Caco-2 (cell line): Measurements from ENCODE around the gene NAA80. TPM values are rescaled to one million over a fixed set of nuclear protein-coding genes. Genes with fewer than 3 reads are reported as not detected.

Source experiments
- BruUV-seq: library from RNA; stranded (reverse); fragments of 400-500 nt; replicated peaks from 2 replicates; lab custom pipeline; 2021; lab: Mats Ljungman, UMichigan
- CTCF ChIA-PET: fragments of 300-600 bp; sonication (Branson Sonifier 250); formaldehyde crosslinking; loops from one replicate; lab custom pipeline; 2022; ENCODE audit warnings: antibody characterized with exemption; lab: Charles Lee
- POLR2A ChIA-PET: fragments of 300-600 bp; sonication (Branson Sonifier 250); formaldehyde crosslinking; loops from one replicate; lab custom pipeline; 2022; ENCODE audit warnings: antibody characterized with exemption; lab: Charles Lee
- DNase-seq, 2 experiments: peaks; one replicate each; pipeline versions ENCODE4 v3.0.0 to v3.0.0-alpha.2; 2020 to 2022
- H3K27me3 ChIP-seq: replicated peaks from 2 replicates; pipeline ENCODE4 v1.6.0; 2011; ENCODE audit warnings: low read length; ENCODE audit not compliant: control insufficient read depth, insufficient read depth
- H3K36me3 ChIP-seq: 2 replicates; pipeline ENCODE4 v1.5.1; 2011; ENCODE audit warnings: low read length; ENCODE audit not compliant: control insufficient read depth, insufficient read depth
- H3K4me1 ChIP-seq: fragments of 250-450 bp; sonication (Bioruptor Pico); 2 replicates; pipeline ENCODE4 v1.5.1; 2020; ENCODE audit warnings: mild to moderate bottlenecking
- H3K4me3 ChIP-seq: 2 replicates; pipeline ENCODE4 v1.5.1; 2011; ENCODE audit warnings: low read depth, mild to moderate bottlenecking, control low read depth, low read length
- H3K9me3 ChIP-seq: fragments of 250-450 bp; sonication (Bioruptor Pico); 2 replicates; pipeline ENCODE4 v1.5.1; 2020; ENCODE audit warnings: mild to moderate bottlenecking, moderate library complexity
- H3K27ac Mint-ChIP-seq: one replicate; pipeline ENCODE4 v1.8.0; 2022; ENCODE audit warnings: mixed read lengths; ENCODE audit not compliant: unreplicated experiment
- H3K27me3 Mint-ChIP-seq: one replicate; pipeline ENCODE4 v1.8.0; 2022; ENCODE audit warnings: mixed read lengths; ENCODE audit not compliant: insufficient read depth, unreplicated experiment
- H3K36me3 Mint-ChIP-seq: one replicate; pipeline ENCODE4 v1.8.0; 2022; ENCODE audit warnings: mild to moderate bottlenecking, mixed read lengths; ENCODE audit not compliant: insufficient read depth, unreplicated experiment
- H3K4me1 Mint-ChIP-seq: one replicate; pipeline ENCODE4 v1.8.0; 2022; ENCODE audit warnings: low read depth, mixed read lengths; ENCODE audit not compliant: unreplicated experiment
- H3K4me3 Mint-ChIP-seq: one replicate; pipeline ENCODE4 v1.8.0; 2022; ENCODE audit warnings: mild to moderate bottlenecking, moderate library complexity, mixed read lengths; ENCODE audit not compliant: unreplicated experiment
- H3K9me3 Mint-ChIP-seq: one replicate; pipeline ENCODE4 v1.8.0; 2022; ENCODE audit warnings: mixed read lengths; ENCODE audit not compliant: unreplicated experiment
- CTCF ChIP-seq, 2 experiments: fragments of 200-600 bp in 1 of 2; IDR thresholded peaks; 1 replicate in 1 of 2; 2 replicates in 1 of 2; pipeline versions ENCODE4 v1.5.1 to v1.8.0; 2011 to 2022; ENCODE audit warnings: antibody characterized with exemption in 1 of 2, control low read depth in 1 of 2, inconsistent platforms in 1 of 2, low read depth in 1 of 2, low read length in 1 of 2, mild to moderate bottlenecking in 1 of 2, moderate library complexity in 1 of 2; ENCODE audit not compliant: insufficient read depth in 1 of 2, severe bottlenecking in 1 of 2, unreplicated experiment in 1 of 2
- intact Hi-C: fragments of 100-400 bp; cut with micrococcal nuclease; formaldehyde crosslinking; loops from one replicate; pipeline ENCODE4 v1.10.0; 2022; ENCODE audit not compliant: unreplicated experiment
- total RNA-seq: library from RNA; stranded (reverse); gene quantifications from 2 replicates; pipeline ENCODE4 v1.2.3, GENCODE V29; 2022

NAA80 gene
- total RNA-seq, 1 experiment from 2014 or later, result 8.2 TPM

GRCh38 chr3:50299638-50299928 is 378 bp upstream of the NAA80 start:
- no peaks in the 10 kb centered on the region; the same call in 1 of the 2 replicates for H3K36me3 ChIP-seq
- H3K36me3 Mint-ChIP-seq, result peaks cover 11% of the 10 kb centered on the region
- H3K4me1 Mint-ChIP-seq, result peaks cover 11% of the 10 kb centered on the region
- no TSS peak for BruUV-seq
- POLR2A ChIA-PET, result interaction anchor here (0.6 to 1.4 kb wide), 9 partner anchors 10 to 1281 kb away, joined by 3 to 17 read pairs (median 5); partner anchors contain the start of genes DALRD3 and GNAI2
- TF ChIP-seq CTCF (IDR thresholded peaks at IDR 0.05; ENCODE audit: insufficient read depth in 1 of 2, low read depth in 1 of 2, low read length in 1 of 2, severe bottlenecking in 1 of 2, unreplicated experiment in 1 of 2), result no peak
- H3K4me3 Mint-ChIP-seq, result peak overlapping the region; percentile 97
- peak overlapping the region; percentile 95 for H3K27ac Mint-ChIP-seq
- H3K27me3 ChIP-seq, result no peaks in the 10 kb centered on the region
- no peaks in the 10 kb centered on the region for H3K9me3 Mint-ChIP-seq
- no peak for DNase-seq
- CTCF ChIA-PET, result interaction anchor here (0.7 to 1.3 kb wide), 10 partner anchors 16 to 1200 kb away, joined by 3 to 8 read pairs (median 4); partner anchors contain the start of gene LSMEM2
- intact Hi-C loops, result loop anchor here (1.0 to 2.0 kb wide), 4 partner anchors 19 to 63 kb away; partner anchors contain the start of gene GNAI2
- peak overlapping the region; percentile 39 for H3K4me3 ChIP-seq
- H3K9me3 ChIP-seq, result no peaks in the 10 kb centered on the region
- H3K27me3 Mint-ChIP-seq, result no peaks in the 10 kb centered on the region
- peaks cover 20% of the 10 kb centered on the region for H3K4me1 ChIP-seq

- CTCF ChIA-PET, result no interaction called here
- no peaks in the 10 kb centered on the region for H3K27me3 ChIP-seq
- H3K36me3 ChIP-seq, result no peaks in the 10 kb centered on the region; the same call in 1 of the 2 replicates
- Mint-ChIP-seq H3K27me3 (no peaks in the 10 kb centered on the region), H3K27ac (peak overlapping the region; percentile 95), H3K4me3 (peak overlapping the region; percentile 97), H3K36me3 (peaks cover 11% of the 10 kb centered on the region), H3K9me3 (no peaks in the 10 kb centered on the region), H3K4me1 (peaks cover 12% of the 10 kb centered on the region)
- H3K9me3 ChIP-seq, result no peaks in the 10 kb centered on the region
- no peak for DNase-seq
- BruUV-seq, result TSS peak; percentile 45
- H3K4me3 ChIP-seq, result peak overlapping the region; percentile 47
- intact Hi-C loops, result loop anchor here (2.0 kb wide), 3 partner anchors 17 to 61 kb away; partner anchors contain the start of gene GNAI2
- H3K4me1 ChIP-seq, result peaks cover 18% of the 10 kb centered on the region
- POLR2A ChIA-PET, result no interaction called here
- peak in 1 of 2 experiments; percentile 16 for TF ChIP-seq CTCF (IDR thresholded peaks at IDR 0.05; ENCODE audit: insufficient read depth in 1 of 2, low read depth in 1 of 2, low read length in 1 of 2, severe bottlenecking in 1 of 2, unreplicated experiment in 1 of 2)
These were observed 1.1 kb downstream of the NAA80 start for GRCh38 chr3:50297896-50298725.

- Histone ChIP-seq H3K4me3 (no peak overlapping the region), H3K9me3 (no peaks in the 10 kb centered on the region), H3K27me3 (no peaks in the 10 kb centered on the region), H3K4me1 (peaks cover 19% of the 10 kb centered on the region), H3K36me3 (no peaks in the 10 kb centered on the region; the same call in 1 of the 2 replicates)
- Mint-ChIP-seq H3K4me1 (peaks cover 15% of the 10 kb centered on the region), H3K27me3 (no peaks in the 10 kb centered on the region), H3K36me3 (peaks cover 15% of the 10 kb centered on the region), H3K9me3 (no peaks in the 10 kb centered on the region), H3K27ac (no peak overlapping the region), H3K4me3 (no peak overlapping the region)
- CTCF ChIA-PET, result no interaction called here
- DNase-seq, result peak in 1 of 2 experiments; percentile 26
- BruUV-seq, result no TSS peak
- no peak for TF ChIP-seq CTCF (IDR thresholded peaks at IDR 0.05; ENCODE audit: insufficient read depth in 1 of 2, low read depth in 1 of 2, low read length in 1 of 2, severe bottlenecking in 1 of 2, unreplicated experiment in 1 of 2)
- POLR2A ChIA-PET, result no interaction called here
- intact Hi-C loops, result no loop called here
These were observed 1.8 kb downstream of the NAA80 start for GRCh38 chr3:50297384-50297775.
